WTC11 (cell line): ENCODE data around the gene DUXB.

Experiments used
- CREM ChIP-seq: sonication (generic); formaldehyde crosslinking; IDR thresholded peaks from 2 replicates; pipeline ENCODE4 v1.8.1; 2022; ENCODE audit warnings: mild to moderate bottlenecking, missing genetic modification reagents, moderate library complexity
- MXD4 ChIP-seq: fragments of 250-450 bp; sonication (Bioruptor Pico); IDR thresholded peaks from 2 replicates; pipeline ENCODE4 v1.8.0; 2021; ENCODE audit warnings: mild to moderate bottlenecking, moderate library complexity, borderline replicate concordance
- NR1H2 ChIP-seq: sonication (generic); formaldehyde crosslinking; IDR thresholded peaks from 2 replicates; pipeline ENCODE4 v1.9.0; 2021; ENCODE audit warnings: mild to moderate bottlenecking, moderate library complexity, missing genetic modification reagents
- NR2C2 ChIP-seq: sonication (generic); formaldehyde crosslinking; IDR thresholded peaks from 2 replicates; pipeline ENCODE4 v1.8.0; 2022; ENCODE audit warnings: mild to moderate bottlenecking, missing genetic modification reagents
- NR3C1 ChIP-seq: sonication (generic); formaldehyde crosslinking; conservative IDR thresholded peaks from 2 replicates; pipeline ENCODE4 v1.8.1; 2023; ENCODE audit warnings: low read depth, mild to moderate bottlenecking, missing genetic modification reagents
- ZNF138 ChIP-seq: sonication (generic); formaldehyde crosslinking; conservative IDR thresholded peaks from 2 replicates; pipeline ENCODE4 v1.8.1; 2022; ENCODE audit warnings: mild to moderate bottlenecking, moderate library complexity, missing genetic modification reagents
- ZNF232 ChIP-seq: sonication (generic); formaldehyde crosslinking; IDR thresholded peaks from 2 replicates; pipeline ENCODE4 v1.8.0; 2022; ENCODE audit warnings: mild to moderate bottlenecking, missing genetic modification reagents
- TF ChIP-seq, protein P1 (sequence below): fragments of 200-600 bp; IDR thresholded peaks from 2 replicates; pipeline ENCODE4 v1.8.0; 2022; ENCODE audit warnings: antibody characterized with exemption
- TF ChIP-seq, protein P2 (sequence below): sonication (generic); formaldehyde crosslinking; IDR thresholded peaks from 2 replicates; pipeline ENCODE4 v1.8.0; 2022; ENCODE audit warnings: mild to moderate bottlenecking, missing genetic modification reagents
- TF ChIP-seq, protein P3 (sequence below): sonication (generic); formaldehyde crosslinking; IDR thresholded peaks from 2 replicates; pipeline ENCODE4 v1.8.1; 2022; ENCODE audit warnings: mild to moderate bottlenecking, moderate library complexity, missing genetic modification reagents
- TF ChIP-seq, protein P4 (sequence below): sonication (generic); formaldehyde crosslinking; IDR thresholded peaks from 2 replicates; pipeline ENCODE4 v1.8.1; 2022; ENCODE audit warnings: low read depth, missing genetic modification reagents, borderline replicate concordance
- TF ChIP-seq, protein P5 (sequence below): sonication (generic); formaldehyde crosslinking; conservative IDR thresholded peaks from 2 replicates; pipeline ENCODE4 v1.8.1; 2022; ENCODE audit warnings: mild to moderate bottlenecking, missing genetic modification reagents
- TF ChIP-seq, protein P6 (sequence below): sonication (generic); formaldehyde crosslinking; IDR thresholded peaks from 2 replicates; pipeline ENCODE4 v1.8.1; 2022; ENCODE audit warnings: missing genetic modification reagents, borderline replicate concordance
- TF ChIP-seq, protein P7 (sequence below): sonication (generic); formaldehyde crosslinking; IDR thresholded peaks from 2 replicates; pipeline ENCODE4 v1.8.1; 2023; ENCODE audit warnings: mild to moderate bottlenecking, missing genetic modification reagents, moderate library complexity

DNA sequence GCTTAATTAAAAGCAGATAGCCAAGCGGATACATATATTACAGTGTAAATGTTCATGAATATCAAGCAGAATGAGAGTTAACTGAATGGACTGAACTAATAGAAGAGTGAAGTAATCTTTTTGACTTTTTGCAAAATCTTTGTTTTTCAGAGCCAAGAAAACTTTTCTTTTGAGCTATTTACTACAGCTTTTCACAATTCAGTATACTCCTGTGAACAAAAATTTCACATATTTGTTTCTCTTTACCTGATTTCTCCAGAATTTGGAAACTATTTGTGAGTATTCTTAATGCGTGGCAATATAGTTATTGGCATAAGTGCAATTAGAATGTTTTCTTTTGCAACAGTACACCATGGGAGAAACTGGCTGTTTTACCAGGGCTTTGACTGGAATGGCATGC, 9.1 kb upstream of the DUXB start:
- TF ChIP-seq, protein P1, sequence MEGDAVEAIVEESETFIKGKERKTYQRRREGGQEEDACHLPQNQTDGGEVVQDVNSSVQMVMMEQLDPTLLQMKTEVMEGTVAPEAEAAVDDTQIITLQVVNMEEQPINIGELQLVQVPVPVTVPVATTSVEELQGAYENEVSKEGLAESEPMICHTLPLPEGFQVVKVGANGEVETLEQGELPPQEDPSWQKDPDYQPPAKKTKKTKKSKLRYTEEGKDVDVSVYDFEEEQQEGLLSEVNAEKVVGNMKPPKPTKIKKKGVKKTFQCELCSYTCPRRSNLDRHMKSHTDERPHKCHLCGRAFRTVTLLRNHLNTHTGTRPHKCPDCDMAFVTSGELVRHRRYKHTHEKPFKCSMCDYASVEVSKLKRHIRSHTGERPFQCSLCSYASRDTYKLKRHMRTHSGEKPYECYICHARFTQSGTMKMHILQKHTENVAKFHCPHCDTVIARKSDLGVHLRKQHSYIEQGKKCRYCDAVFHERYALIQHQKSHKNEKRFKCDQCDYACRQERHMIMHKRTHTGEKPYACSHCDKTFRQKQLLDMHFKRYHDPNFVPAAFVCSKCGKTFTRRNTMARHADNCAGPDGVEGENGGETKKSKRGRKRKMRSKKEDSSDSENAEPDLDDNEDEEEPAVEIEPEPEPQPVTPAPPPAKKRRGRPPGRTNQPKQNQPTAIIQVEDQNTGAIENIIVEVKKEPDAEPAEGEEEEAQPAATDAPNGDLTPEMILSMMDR, result no peak
- TF ChIP-seq, protein P2, sequence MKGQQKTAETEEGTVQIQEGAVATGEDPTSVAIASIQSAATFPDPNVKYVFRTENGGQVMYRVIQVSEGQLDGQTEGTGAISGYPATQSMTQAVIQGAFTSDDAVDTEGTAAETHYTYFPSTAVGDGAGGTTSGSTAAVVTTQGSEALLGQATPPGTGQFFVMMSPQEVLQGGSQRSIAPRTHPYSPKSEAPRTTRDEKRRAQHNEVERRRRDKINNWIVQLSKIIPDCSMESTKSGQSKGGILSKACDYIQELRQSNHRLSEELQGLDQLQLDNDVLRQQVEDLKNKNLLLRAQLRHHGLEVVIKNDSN, result no peak
- TF ChIP-seq CREM (no peak), NR1H2 (CRISPR knock-in tag) (no peak), ZNF232 (CRISPR knock-in tag) (no peak), NR2C2 (no peak), MXD4 (CRISPR knock-in tag) (no peak), ZNF138 (CRISPR knock-in tag) (no peak), NR3C1 (CRISPR knock-in tag) (no peak)
- TF ChIP-seq, protein P3, sequence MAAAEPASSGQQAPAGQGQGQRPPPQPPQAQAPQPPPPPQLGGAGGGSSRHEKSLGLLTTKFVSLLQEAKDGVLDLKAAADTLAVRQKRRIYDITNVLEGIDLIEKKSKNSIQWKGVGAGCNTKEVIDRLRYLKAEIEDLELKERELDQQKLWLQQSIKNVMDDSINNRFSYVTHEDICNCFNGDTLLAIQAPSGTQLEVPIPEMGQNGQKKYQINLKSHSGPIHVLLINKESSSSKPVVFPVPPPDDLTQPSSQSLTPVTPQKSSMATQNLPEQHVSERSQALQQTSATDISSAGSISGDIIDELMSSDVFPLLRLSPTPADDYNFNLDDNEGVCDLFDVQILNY (CRISPR knock-in tag), result no peak
- TF ChIP-seq, protein P4, sequence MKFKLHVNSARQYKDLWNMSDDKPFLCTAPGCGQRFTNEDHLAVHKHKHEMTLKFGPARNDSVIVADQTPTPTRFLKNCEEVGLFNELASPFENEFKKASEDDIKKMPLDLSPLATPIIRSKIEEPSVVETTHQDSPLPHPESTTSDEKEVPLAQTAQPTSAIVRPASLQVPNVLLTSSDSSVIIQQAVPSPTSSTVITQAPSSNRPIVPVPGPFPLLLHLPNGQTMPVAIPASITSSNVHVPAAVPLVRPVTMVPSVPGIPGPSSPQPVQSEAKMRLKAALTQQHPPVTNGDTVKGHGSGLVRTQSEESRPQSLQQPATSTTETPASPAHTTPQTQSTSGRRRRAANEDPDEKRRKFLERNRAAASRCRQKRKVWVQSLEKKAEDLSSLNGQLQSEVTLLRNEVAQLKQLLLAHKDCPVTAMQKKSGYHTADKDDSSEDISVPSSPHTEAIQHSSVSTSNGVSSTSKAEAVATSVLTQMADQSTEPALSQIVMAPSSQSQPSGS (CRISPR knock-in tag), result no peak
- TF ChIP-seq, protein P5, sequence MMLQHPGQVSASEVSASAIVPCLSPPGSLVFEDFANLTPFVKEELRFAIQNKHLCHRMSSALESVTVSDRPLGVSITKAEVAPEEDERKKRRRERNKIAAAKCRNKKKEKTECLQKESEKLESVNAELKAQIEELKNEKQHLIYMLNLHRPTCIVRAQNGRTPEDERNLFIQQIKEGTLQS, result no peak
- TF ChIP-seq, protein P6, sequence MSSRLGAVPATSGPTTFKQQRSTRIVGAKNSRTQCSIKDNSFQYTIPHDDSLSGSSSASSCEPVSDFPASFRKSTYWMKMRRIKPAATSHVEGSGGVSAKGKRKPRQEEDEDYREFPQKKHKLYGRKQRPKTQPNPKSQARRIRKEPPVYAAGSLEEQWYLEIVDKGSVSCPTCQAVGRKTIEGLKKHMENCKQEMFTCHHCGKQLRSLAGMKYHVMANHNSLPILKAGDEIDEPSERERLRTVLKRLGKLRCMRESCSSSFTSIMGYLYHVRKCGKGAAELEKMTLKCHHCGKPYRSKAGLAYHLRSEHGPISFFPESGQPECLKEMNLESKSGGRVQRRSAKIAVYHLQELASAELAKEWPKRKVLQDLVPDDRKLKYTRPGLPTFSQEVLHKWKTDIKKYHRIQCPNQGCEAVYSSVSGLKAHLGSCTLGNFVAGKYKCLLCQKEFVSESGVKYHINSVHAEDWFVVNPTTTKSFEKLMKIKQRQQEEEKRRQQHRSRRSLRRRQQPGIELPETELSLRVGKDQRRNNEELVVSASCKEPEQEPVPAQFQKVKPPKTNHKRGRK (CRISPR knock-in tag), result no peak
- TF ChIP-seq, protein P7, sequence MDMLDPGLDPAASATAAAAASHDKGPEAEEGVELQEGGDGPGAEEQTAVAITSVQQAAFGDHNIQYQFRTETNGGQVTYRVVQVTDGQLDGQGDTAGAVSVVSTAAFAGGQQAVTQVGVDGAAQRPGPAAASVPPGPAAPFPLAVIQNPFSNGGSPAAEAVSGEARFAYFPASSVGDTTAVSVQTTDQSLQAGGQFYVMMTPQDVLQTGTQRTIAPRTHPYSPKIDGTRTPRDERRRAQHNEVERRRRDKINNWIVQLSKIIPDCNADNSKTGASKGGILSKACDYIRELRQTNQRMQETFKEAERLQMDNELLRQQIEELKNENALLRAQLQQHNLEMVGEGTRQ (CRISPR knock-in tag), result no peak
